GM12878 (cell line): ENCODE data around the gene MNAT1. TPM values are rescaled to one million over a fixed set of nuclear protein-coding genes. Genes with fewer than 3 reads are reported as not detected.

Experiments
- ATAC-seq: fragments of 200-7000 bp; cut with Tn5 transposase; 3 replicates; pipeline ENCODE4 v1.9.1; 2020; ENCODE audit warnings: mild to moderate bottlenecking, moderate library complexity
- BruUV-seq: library from RNA; stranded (reverse); fragments of 400-500 nt; replicated peaks from 2 replicates; lab custom pipeline; 2021; lab: Mats Ljungman, UMichigan
- CTCF ChIA-PET: fragments of 300-600 bp; sonication (Branson Sonifier 250); formaldehyde crosslinking; extraction: SDS; loops from one replicate; lab custom pipeline; 2021; ENCODE audit warnings: inconsistent platforms; lab: Yijun Ruan, JAX
- POLR2A ChIA-PET: fragments of 350-600 bp; formaldehyde crosslinking; extraction: SDS; loops from one replicate; lab custom pipeline; 2021; ENCODE audit warnings: inconsistent platforms; lab: Charles Lee
- RAD21 ChIA-PET: fragments of 300-600 bp; sonication (Branson Sonifier 250); formaldehyde crosslinking; loops from one replicate; lab custom pipeline; 2023; ENCODE audit warnings: antibody characterized with exemption; ENCODE audit not compliant: unreplicated experiment; lab: Charles Lee
- SMC1A ChIA-PET: fragments of 300-600 bp; sonication (Branson Sonifier 250); formaldehyde crosslinking; loops from one replicate; lab custom pipeline; 2023; ENCODE audit not compliant: unreplicated experiment, uncharacterized antibody; lab: Charles Lee
- DNase-seq: peaks from one replicate; pipeline ENCODE4 v3.0.0-alpha.2; 2011; ENCODE audit warnings: low read depth, low spot score
- FAIRE-seq: peaks from 3 replicates; lab custom pipeline; 2011; peaks lifted over from hg19 to GRCh38; lab: Jason Lieb, UNC
- H2AFZ ChIP-seq: 2 replicates; pipeline ENCODE4 v1.6.0; 2011; ENCODE audit warnings: low read depth, low read length, control low read depth; ENCODE audit not compliant: control insufficient read depth
- H3K27ac ChIP-seq: 2 replicates; pipeline ENCODE4 v1.5.1; 2011; ENCODE audit warnings: control low read depth; ENCODE audit not compliant: control insufficient read depth, insufficient read depth
- H3K27me3 ChIP-seq, 2 experiments: replicated peaks in 1 of 2; 2 replicates each; pipeline versions ENCODE4 v1.6.0 to v1.6.1; 2011; ENCODE audit warnings: low read length in 1 of 2; ENCODE audit not compliant: control insufficient read depth in 2 of 2, insufficient read depth in 2 of 2
- H3K36me3 ChIP-seq, 2 experiments: 2 replicates each; pipeline ENCODE4 v1.5.1; 2011; ENCODE audit warnings: low read length in 1 of 2; ENCODE audit not compliant: control insufficient read depth in 2 of 2, insufficient read depth in 2 of 2
- H3K4me1 ChIP-seq: 2 replicates; pipeline ENCODE4 v1.6.1; 2011; ENCODE audit warnings: mild to moderate bottlenecking, low read length, moderate library complexity, mixed read lengths; ENCODE audit not compliant: control insufficient read depth, insufficient read depth
- H3K4me2 ChIP-seq: 2 replicates; pipeline ENCODE4 v1.6.0; 2011; ENCODE audit warnings: control low read depth; ENCODE audit not compliant: control insufficient read depth, insufficient read depth
- H3K4me3 ChIP-seq: fragments of 200-600 bp; sonication (generic); 2 replicates; pipeline ENCODE4 v1.5.1; 2016
- H3K79me2 ChIP-seq: 2 replicates; pipeline ENCODE4 v1.6.0; 2011; ENCODE audit warnings: low read length; ENCODE audit not compliant: control insufficient read depth, insufficient read depth
- H3K9ac ChIP-seq: 2 replicates; pipeline ENCODE4 v1.8.0; 2011; ENCODE audit warnings: low read length, control low read depth, mixed read lengths; ENCODE audit not compliant: control insufficient read depth, insufficient read depth
- H3K9me3 ChIP-seq: replicated peaks from 3 replicates; pipeline ENCODE4 v1.5.1; 2011; ENCODE audit warnings: mild to moderate bottlenecking, low read length; ENCODE audit not compliant: control insufficient read depth, insufficient read depth
- H4K20me1 ChIP-seq: 2 replicates; pipeline ENCODE4 v1.6.0; 2011; ENCODE audit not compliant: control insufficient read depth, insufficient read depth
- BCL11A ChIP-seq: IDR thresholded peaks from 2 replicates; pipeline ENCODE4 v1.6.1; 2011; ENCODE audit warnings: low read depth, low read length
- EED ChIP-seq: sonication (generic); IDR thresholded peaks from 2 replicates; pipeline ENCODE4 v1.6.1; 2016; ENCODE audit warnings: antibody characterized with exemption, low read depth
- EZH2 ChIP-seq: IDR thresholded peaks from 2 replicates; pipeline ENCODE4 v1.6.1; 2012; ENCODE audit warnings: low read depth, mild to moderate bottlenecking, control low read depth, inconsistent platforms, low read length, borderline replicate concordance; ENCODE audit not compliant: control insufficient read depth
- GABPA ChIP-seq: IDR thresholded peaks from 2 replicates; pipeline ENCODE4 v1.6.1; 2014; ENCODE audit warnings: antibody characterized with exemption, low read depth, mild to moderate bottlenecking, inconsistent platforms
- IKZF1 ChIP-seq: fragments of 450-650 bp; conservative IDR thresholded peaks from 2 replicates; pipeline ENCODE4 v1.6.1; 2017; ENCODE audit warnings: antibody characterized with exemption, mild to moderate bottlenecking
- IRF4 ChIP-seq: IDR thresholded peaks from 2 replicates; pipeline ENCODE4 v1.6.1; 2011; ENCODE audit warnings: low read depth, low read length
- MYB ChIP-seq: fragments of 150-350 bp; IDR thresholded peaks from 2 replicates; pipeline ENCODE4 v1.6.1; 2014; ENCODE audit warnings: mild to moderate bottlenecking, low read depth, low read length, borderline replicate concordance
- NFIC ChIP-seq: IDR thresholded peaks from 2 replicates; pipeline ENCODE4 v1.6.1; 2012; ENCODE audit warnings: low read depth, mild to moderate bottlenecking, inconsistent platforms, low read length, moderate library complexity
- NRF1 ChIP-seq: conservative IDR thresholded peaks from 2 replicates; pipeline ENCODE4 v1.6.1; 2011; ENCODE audit warnings: mild to moderate bottlenecking, low read depth, low read length, improper control_type of control experiment
- POLR2AphosphoS2 ChIP-seq: IDR thresholded peaks from 2 replicates; pipeline ENCODE4 v1.6.1; 2011; ENCODE audit warnings: low read depth, mild to moderate bottlenecking, low read length, improper control_type of control experiment, moderate library complexity
- SIN3A ChIP-seq: IDR thresholded peaks from 2 replicates; pipeline ENCODE4 v1.6.1; 2012; ENCODE audit warnings: low read depth, low read length, improper control_type of control experiment
- SREBF1 ChIP-seq: IDR thresholded peaks from 2 replicates; pipeline ENCODE4 v1.6.1; 2012; ENCODE audit warnings: mild to moderate bottlenecking, low read length
- SRF ChIP-seq, 2 experiments: IDR thresholded peaks; 2 replicates each; pipeline ENCODE4 v1.6.1; 2011; ENCODE audit warnings: low read depth in 2 of 2, low read length in 2 of 2, mild to moderate bottlenecking in 1 of 2, moderate library complexity in 1 of 2
- SUZ12 ChIP-seq: fragments of 200-600 bp; sonication (generic); IDR thresholded peaks from one replicate; pipeline ENCODE4 v1.6.1; 2018; ENCODE audit warnings: antibody characterized with exemption, mild to moderate bottlenecking; ENCODE audit not compliant: unreplicated experiment
- in situ Hi-C: fragments of 300-500 bp; cut with MboI; formaldehyde crosslinking; loops from 9 replicates; pipeline ENCODE4 v1.14.3; 2018; ENCODE audit warnings: mixed read lengths
- intact Hi-C: fragments of 100-400 bp; cut with micrococcal nuclease; formaldehyde crosslinking; loops from one replicate; pipeline ENCODE4 v1.14.2; 2022; ENCODE audit not compliant: unreplicated experiment
- polyA plus RNA-seq, 11 experiments: library from polyadenylated mRNA; depleted of rRNA in 4 of 11; unstranded in 6 of 11; stranded (reverse) in 5 of 11; fragments of >200 nt; fragmentation: Nextera tagmentation in 4 of 11; fragmentation: Illumina TruSeq in 1 of 11; extraction: Ambion mirVana in 4 of 11; extraction: Trizol in 1 of 11; gene quantifications; 1 replicate in 1 of 11; 2 replicates in 10 of 11; pipeline versions ENCODE4 v1.2.1 to v1.2.3, GENCODE V29; 2011 to 2016; ENCODE audit warnings: inconsistent platforms in 2 of 11, missing spikeins in 2 of 11, low read depth in 1 of 11
- total RNA-seq, 4 experiments: library from RNA; depleted of rRNA in 3 of 4; stranded (reverse); fragments of >200 nt in 3 of 4; fragmentation: Illumina TruSeq in 1 of 4; extraction: Trizol in 1 of 4; gene quantifications; 2 replicates each; pipeline versions ENCODE4 v1.2.1 to v1.2.3, GENCODE V29; 2013 to 2021
- TF ChIP-seq, protein P1 (sequence below): fragments of 450-650 bp; formaldehyde crosslinking; IDR thresholded peaks from 2 replicates; pipeline ENCODE4 v1.5.0; 2022; ENCODE audit warnings: mild to moderate bottlenecking, missing genetic modification characterization
- TF ChIP-seq, protein P2 (sequence below): IDR thresholded peaks from 2 replicates; pipeline ENCODE4 v1.6.1; 2012; ENCODE audit warnings: low read depth, low read length, improper control_type of control experiment
- TF ChIP-seq, protein P3 (sequence below): IDR thresholded peaks from 2 replicates; pipeline ENCODE4 v1.6.1; 2011; ENCODE audit warnings: low read depth, mild to moderate bottlenecking, low read length, moderate library complexity, borderline replicate concordance; ENCODE audit errors: extremely low read depth

Gene MNAT1
- total and polyA plus RNA-seq, 10 of the 15 experiments (the other 5 are each of a cell fraction or from before 2014, with no cell fraction given) = 26.5 to 67.4 (median 40.8) TPM

DNA sequence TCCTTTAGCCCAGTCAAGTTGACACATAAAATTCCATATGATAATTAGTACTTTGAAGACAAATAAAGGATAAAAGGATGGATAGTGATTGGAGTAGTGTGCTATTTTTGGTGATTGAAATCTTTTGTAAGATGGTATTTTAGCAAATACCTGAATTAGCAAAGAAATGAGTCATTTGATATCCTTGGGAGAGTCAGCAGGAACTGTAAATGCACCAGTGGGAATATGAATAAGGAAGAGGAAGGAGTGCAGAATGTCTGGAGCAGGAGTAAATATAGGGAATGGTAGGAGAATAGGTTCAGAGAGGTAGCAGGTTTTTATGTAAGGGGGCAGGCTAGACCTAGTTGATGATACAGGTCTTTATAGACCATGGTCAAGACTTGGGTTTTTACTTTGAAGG, 171.4 kb downstream of the MNAT1 start:
- H2AFZ ChIP-seq = no peak overlapping the region
- H3K9me3 ChIP-seq = no peaks in the 10 kb centered on the region
- CTCF ChIA-PET = no interaction called here
- H3K9ac ChIP-seq = no peak overlapping the region
- no peak for TF ChIP-seq MYB
- no peak for TF ChIP-seq IRF4
- TF ChIP-seq, protein P1, sequence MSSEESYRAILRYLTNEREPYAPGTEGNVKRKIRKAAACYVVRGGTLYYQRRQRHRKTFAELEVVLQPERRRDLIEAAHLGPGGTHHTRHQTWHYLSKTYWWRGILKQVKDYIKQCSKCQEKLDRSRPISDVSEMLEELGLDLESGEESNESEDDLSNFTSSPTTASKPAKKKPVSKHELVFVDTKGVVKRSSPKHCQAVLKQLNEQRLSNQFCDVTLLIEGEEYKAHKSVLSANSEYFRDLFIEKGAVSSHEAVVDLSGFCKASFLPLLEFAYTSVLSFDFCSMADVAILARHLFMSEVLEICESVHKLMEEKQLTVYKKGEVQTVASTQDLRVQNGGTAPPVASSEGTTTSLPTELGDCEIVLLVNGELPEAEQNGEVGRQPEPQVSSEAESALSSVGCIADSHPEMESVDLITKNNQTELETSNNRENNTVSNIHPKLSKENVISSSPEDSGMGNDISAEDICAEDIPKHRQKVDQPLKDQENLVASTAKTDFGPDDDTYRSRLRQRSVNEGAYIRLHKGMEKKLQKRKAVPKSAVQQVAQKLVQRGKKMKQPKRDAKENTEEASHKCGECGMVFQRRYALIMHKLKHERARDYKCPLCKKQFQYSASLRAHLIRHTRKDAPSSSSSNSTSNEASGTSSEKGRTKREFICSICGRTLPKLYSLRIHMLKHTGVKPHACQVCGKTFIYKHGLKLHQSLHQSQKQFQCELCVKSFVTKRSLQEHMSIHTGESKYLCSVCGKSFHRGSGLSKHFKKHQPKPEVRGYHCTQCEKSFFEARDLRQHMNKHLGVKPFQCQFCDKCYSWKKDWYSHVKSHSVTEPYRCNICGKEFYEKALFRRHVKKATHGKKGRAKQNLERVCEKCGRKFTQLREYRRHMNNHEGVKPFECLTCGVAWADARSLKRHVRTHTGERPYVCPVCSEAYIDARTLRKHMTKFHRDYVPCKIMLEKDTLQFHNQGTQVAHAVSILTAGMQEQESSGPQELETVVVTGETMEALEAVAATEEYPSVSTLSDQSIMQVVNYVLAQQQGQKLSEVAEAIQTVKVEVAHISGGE (CRISPR knock-in tag) = no peak
- TF ChIP-seq, protein P2, sequence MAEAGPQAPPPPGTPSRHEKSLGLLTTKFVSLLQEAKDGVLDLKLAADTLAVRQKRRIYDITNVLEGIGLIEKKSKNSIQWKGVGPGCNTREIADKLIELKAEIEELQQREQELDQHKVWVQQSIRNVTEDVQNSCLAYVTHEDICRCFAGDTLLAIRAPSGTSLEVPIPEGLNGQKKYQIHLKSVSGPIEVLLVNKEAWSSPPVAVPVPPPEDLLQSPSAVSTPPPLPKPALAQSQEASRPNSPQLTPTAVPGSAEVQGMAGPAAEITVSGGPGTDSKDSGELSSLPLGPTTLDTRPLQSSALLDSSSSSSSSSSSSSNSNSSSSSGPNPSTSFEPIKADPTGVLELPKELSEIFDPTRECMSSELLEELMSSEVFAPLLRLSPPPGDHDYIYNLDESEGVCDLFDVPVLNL = no peak
- TF ChIP-seq, protein P3, sequence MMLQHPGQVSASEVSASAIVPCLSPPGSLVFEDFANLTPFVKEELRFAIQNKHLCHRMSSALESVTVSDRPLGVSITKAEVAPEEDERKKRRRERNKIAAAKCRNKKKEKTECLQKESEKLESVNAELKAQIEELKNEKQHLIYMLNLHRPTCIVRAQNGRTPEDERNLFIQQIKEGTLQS = no peak
- no peak for TF ChIP-seq BCL11A
- no peak for TF ChIP-seq NFIC
- TF ChIP-seq GABPA = no peak
- TF ChIP-seq SUZ12 = no peak
- TF ChIP-seq SREBF1 = no peak
- no peak for TF ChIP-seq EZH2
- no peak for TF ChIP-seq IKZF1
- no peak for TF ChIP-seq POLR2AphosphoS2
- no peak for TF ChIP-seq SIN3A
- no peak for TF ChIP-seq NRF1
- TF ChIP-seq SRF (IDR thresholded peaks at IDR 0.05; ENCODE audit: low read depth in 2 of 2, low read length in 2 of 2) = no peak
- no peak for TF ChIP-seq EED
- FAIRE-seq (no peak), DNase-seq (no peak), ATAC-seq (no peak)
- in situ Hi-C loops = no loop called here
- intact Hi-C loops = no loop called here
- RAD21 ChIA-PET = no interaction called here
- H3K4me2 ChIP-seq = no peak overlapping the region
- no peaks in the 10 kb centered on the region for H3K4me1 ChIP-seq
- no peaks in the 10 kb centered on the region for H3K36me3 ChIP-seq
- BruUV-seq = no TSS peak
- H3K4me3 ChIP-seq = no peak overlapping the region
- H4K20me1 ChIP-seq = no peaks in the 10 kb centered on the region
- H3K27ac ChIP-seq = no peak overlapping the region
- no peaks in the 10 kb centered on the region for H3K79me2 ChIP-seq
- H3K27me3 ChIP-seq = no peaks in the 10 kb centered on the region
- POLR2A ChIA-PET = no interaction called here
- SMC1A ChIA-PET = interaction anchor here (1.0 kb wide), 1 partner anchor 249 kb away, joined by 3 read pairs; no protein-coding TSS in a partner anchor
